GM13976 (cell line): ENCODE measurements around the gene NPPC.
"Not testable (repeated sequence)": the region's sequence is repeated elsewhere in the genome, so short reads cannot be mapped to it uniquely, and the experiment has no call there.

Experiments used
- DNase-seq: peaks from one replicate; pipeline ENCODE4 v3.0.0; 2012; ENCODE audit warnings: low spot score
- in situ Hi-C: fragments of 300-500 bp; cut with MboI; formaldehyde crosslinking; loops from one replicate; pipeline ENCODE4 v1.12.0; 2022; ENCODE audit warnings: low sequenced_read_pairs, mixed read lengths, inconsistent platforms; ENCODE audit not compliant: unreplicated experiment
- TF ChIP-seq, protein P1 (sequence below): IDR thresholded peaks from 2 replicates; pipeline ENCODE4 v1.5.1; 2012; ENCODE audit warnings: borderline replicate concordance, mild to moderate bottlenecking; ENCODE audit not compliant: insufficient read depth; ENCODE audit errors: extremely low read depth, missing control alignments, control extremely low read depth

The NPPC gene

DNA sequence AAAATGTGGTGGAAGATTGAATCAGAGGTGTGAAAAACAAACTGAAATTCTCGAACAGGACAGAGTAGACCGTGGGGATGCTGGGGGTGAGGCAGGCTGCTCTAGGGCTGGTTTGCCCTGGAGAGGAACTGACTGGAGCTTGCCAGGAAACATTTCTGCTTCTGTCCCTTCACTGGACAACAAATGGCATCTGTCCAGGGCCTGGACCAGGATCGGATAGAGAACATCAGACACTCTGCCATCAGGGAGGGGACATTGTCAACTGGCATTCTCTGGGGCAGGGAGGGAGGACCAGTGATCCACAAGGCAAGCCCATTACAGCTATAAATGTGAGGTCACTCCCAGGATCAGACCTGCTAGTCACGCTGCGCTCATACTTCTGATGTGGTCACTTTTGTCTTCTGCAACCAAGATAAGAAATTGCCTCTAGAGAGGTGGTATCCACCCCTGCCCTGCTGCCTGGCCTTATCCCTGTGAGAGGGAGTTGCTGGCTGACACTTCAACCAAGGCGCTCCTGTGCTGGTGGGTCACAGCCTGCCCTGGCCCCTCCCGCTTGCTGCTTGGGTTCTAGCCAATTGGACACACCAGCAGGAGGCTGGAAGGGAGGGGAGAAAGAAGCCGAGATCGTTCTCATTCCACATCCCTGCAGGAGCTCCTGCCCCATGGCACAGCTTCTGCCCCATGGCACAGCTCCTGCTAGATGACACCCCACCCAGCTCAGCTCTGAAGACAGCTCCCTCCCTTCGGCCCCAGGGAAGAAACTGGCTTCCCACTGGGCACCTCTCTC, 8.7 kb downstream of the NPPC start:
- TF ChIP-seq, protein P1, sequence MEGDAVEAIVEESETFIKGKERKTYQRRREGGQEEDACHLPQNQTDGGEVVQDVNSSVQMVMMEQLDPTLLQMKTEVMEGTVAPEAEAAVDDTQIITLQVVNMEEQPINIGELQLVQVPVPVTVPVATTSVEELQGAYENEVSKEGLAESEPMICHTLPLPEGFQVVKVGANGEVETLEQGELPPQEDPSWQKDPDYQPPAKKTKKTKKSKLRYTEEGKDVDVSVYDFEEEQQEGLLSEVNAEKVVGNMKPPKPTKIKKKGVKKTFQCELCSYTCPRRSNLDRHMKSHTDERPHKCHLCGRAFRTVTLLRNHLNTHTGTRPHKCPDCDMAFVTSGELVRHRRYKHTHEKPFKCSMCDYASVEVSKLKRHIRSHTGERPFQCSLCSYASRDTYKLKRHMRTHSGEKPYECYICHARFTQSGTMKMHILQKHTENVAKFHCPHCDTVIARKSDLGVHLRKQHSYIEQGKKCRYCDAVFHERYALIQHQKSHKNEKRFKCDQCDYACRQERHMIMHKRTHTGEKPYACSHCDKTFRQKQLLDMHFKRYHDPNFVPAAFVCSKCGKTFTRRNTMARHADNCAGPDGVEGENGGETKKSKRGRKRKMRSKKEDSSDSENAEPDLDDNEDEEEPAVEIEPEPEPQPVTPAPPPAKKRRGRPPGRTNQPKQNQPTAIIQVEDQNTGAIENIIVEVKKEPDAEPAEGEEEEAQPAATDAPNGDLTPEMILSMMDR = no peak
- no peak for DNase-seq
- in situ Hi-C loops = no loop called here

DNA sequence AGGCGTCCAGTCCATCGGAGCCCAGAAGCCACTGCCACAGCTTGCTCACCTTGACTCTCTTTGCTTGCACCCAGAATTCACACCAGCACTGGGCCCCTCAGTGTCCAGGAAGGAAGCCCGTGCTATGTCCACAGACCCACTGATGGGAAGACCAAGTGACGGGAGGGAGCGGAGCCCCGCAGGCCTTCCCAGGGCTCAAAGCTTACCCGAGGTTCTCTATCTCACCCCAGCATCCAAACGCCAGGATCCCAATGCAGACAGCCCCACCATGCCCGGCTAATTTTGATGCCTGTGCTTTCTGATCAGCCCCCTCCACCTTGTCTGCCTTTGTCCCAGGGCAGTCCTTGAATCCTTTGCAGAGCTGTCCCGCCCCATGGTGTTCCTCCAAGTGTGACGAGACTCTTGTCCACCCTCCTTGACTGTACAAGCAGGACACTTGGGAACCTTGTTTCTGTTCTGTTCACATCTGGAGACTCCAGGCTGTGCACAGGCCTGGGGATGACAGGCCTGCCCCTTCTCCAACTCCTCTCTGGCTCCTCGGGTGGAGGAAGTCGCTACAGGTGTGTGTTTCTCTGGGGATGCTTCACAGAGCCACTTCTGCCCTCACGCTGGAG, 12.0 kb downstream of the NPPC start:
- no peak for DNase-seq
- in situ Hi-C loops = no loop called here
- TF ChIP-seq, protein P1 = no peak

DNA sequence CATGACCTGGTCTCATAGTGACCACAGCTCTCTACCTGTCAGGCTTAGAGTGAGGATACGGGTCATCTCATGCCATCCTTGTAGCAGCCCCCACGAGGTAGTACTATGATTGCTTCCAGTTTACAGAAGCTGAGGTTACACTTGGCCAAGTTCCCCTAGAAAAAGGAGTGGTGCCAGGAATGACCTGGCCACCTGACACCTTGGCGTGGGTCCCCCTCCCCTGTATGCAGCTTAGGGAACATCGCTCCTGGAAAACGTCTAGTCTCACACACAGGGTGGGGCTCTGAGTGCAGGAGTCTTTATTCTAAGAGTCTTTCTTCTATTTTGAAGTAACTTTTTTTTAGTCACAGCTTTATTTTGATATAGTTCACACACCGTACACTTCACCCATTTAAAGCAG, 14.8 kb downstream of the NPPC start:
- no peak for DNase-seq
- TF ChIP-seq, protein P1 = no peak
- in situ Hi-C loops = no loop called here

DNA sequence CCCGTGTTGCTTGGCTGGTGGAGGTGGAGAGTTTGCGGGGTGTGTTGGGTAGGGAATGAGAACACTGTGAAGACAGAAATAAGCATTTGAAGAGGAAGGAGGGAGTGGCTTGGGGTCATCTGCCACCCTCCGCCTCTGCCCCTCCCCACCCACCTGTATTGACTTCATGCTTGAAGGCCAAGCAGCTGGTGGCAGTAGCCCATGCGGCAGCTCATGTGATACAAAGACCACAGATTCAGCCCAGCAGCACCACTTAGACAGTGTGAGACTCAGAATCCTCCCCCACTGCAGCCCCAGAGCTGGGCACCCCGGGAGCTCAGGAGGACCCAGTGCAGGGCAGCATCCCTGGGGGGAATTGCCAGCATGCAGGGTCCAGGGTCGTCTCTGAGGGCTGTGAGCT, 15.4 kb downstream of the NPPC start:
- DNase-seq = no peak
- TF ChIP-seq, protein P1 = no peak
- in situ Hi-C loops = no loop called here

DNA sequence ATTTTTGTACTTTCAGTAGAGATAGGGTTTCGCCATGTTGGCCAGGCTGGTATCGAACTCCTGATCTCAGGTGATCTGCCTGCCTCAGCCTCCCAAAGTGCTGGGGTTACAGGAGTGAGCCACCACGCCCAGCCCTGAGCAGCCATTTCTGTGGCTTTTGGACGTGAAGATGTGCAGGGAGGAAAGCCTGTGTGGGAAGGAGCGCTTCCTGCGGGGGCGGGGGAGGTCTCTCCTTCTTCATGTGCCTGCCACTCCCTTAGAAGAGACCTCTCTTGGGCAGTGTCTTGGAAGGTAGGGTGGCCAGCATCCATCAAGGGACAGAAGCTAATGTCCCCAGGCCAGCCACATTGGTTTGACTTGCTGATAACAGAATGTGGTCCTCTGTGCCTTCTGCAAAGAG, 16.0 kb downstream of the NPPC start:
- DNase-seq, in situ Hi-C loops: not testable (repeated sequence)

DNA sequence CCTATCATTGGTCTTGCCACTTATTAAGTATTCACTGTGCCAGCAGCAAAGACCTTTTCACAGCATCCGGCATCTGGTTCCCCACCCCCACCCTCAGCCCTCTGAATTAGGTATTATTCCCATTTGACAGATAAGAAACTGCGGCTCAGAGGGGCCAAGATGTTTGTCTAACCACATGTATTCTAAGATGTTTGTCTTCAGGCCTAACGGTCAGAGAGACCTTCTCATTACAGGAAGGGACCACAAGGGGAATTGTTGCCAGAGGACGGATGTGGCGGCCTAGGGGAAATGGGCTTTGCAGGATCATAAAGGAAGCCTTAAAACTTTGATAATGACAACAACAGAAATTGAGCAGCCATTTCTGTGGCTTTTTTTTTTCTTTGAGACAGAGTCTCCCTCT, 16.6 kb downstream of the NPPC start:
- in situ Hi-C loops = no loop called here
- no peak for DNase-seq
- TF ChIP-seq, protein P1 = no peak

DNA sequence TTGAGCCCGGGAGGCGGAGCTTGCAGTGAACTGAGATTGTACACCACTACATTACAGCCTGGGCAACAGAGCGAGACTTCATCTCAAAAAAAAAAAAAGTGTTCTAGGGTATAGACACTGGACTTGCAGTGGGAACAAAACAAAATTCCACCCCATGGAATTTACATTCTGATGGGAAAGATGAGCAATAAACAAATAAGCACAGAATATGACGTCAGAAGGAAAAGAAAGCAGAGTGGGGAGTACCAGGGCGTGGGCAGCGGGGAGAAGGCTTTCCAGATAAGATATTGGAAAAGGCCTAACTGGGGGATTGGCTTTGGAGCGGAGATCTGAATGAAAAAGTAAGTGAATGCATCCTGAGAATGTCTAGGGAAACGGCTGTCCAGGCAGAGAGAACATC, 17.6 kb downstream of the NPPC start:
- DNase-seq = no peak
- TF ChIP-seq, protein P1 = no peak
- in situ Hi-C loops = no loop called here
